ENCODE measurements around the gene SNX8. TPM values are rescaled to one million over a fixed set of nuclear protein-coding genes. Genes with fewer than 3 reads are reported as not detected.

SNX8 gene
- total and polyA plus RNA-seq, 2 donors (not counting 3 experiments of a cell fraction or from before 2014, with no cell fraction given) = 24.5 to 50.3 TPM

DNA sequence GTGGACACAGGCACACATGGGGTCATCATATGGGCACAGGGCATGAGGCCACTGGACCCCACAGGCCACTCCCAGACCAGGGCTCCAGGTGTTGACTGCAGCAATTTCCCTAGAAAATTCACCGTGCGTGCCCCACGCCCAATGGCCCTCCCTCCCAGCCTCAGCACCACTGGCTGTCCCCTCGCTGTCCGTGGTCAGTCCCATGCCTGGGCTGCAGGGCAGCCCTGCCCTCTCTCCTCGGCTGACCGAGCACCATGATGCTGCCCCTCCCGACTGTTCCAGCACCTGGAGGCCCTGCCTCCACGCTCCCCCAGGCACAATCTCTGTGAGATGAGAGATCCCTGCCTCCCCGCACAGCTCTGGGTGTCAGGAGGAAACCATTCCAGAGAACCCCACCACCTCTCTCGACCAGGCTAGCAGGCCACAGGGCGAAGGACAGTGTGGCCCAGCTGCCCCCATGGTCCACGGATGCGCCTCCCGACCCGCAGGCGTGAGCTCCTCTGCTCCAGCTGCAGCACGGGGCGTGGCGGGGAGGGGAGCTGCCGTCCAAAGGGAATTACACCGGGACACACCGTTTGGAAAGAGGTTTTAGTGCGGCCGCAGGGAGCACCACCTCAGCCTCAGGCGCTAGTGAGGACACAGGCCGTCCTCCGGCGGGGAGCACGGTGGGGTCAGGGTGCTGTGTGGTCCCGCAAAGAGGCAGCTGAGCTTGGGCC is 59.7 kb downstream of the SNX8 start:
- Histone ChIP-seq H3K9me1 (replicated peaks; ENCODE audit: control insufficient read depth, extremely low read depth, insufficient read depth, low read length) (no peaks in the 10 kb centered on the region), H3K4me3 (replicated peaks in 1 of 3; ENCODE audit: insufficient read depth in 1 of 3, low read depth in 1 of 3, low read length in 3 of 3) (no peak overlapping the region), H3K9ac (replicated peaks; ENCODE audit: extremely low read depth, insufficient read depth, low read length) (no peak overlapping the region), H3K36me3 (ENCODE audit: control insufficient read depth in 2 of 2, extremely low read depth in 1 of 2, insufficient read depth in 2 of 2, low read length in 2 of 2) (peaks cover 0 to 12% of the 10 kb centered on the region in 2 experiments), H4K20me1 (replicated peaks; ENCODE audit: control insufficient read depth, extremely low read depth, insufficient read depth, low read length) (no peaks in the 10 kb centered on the region), H3K9me3 (replicated peaks; ENCODE audit: control insufficient read depth, insufficient read depth, low read length) (no peaks in the 10 kb centered on the region), H3K4me2 (ENCODE audit: insufficient read depth, low read length) (no peak overlapping the region), H3K27me3 (ENCODE audit: control insufficient read depth in 2 of 2, insufficient read depth in 2 of 2, low read length in 2 of 2) (no peaks in the 10 kb centered on the region), H2AFZ (ENCODE audit: low read depth, low read length) (no peak overlapping the region), H3K27ac (ENCODE audit: insufficient read depth, low read depth, low read length) (no peak overlapping the region), H3K79me2 (ENCODE audit: control insufficient read depth, insufficient read depth, low read length) (no peaks in the 10 kb centered on the region), H3K4me1 (ENCODE audit: control insufficient read depth, extremely low read depth, insufficient read depth, low read length) (peaks cover 4% of the 10 kb centered on the region)
- intact Hi-C loops (cut with micrococcal nuclease) (no loop called here), dilution Hi-C loops (cut with MboI; ENCODE audit: extremely low pct_ligation_motif_present, low sequenced_read_pairs) (no loop called here)
- no TSS peak for BruUV-seq (replicated peaks)
- TF ChIP-seq MYC (IDR thresholded peaks at IDR 0.05; ENCODE audit: low read depth, low read length) = no peak
- TF ChIP-seq JUN (IDR thresholded peaks at IDR 0.05; ENCODE audit: borderline replicate concordance, insufficient read depth, insufficient read length, low read depth) = no peak
- ChIA-PET CTCF (interaction anchor here (0.8 kb wide), 1 partner anchor 93 kb away, joined by 4 read pairs; no protein-coding TSS in a partner anchor), POLR2A (no interaction called here)
- FAIRE-seq (no peak), DNase-seq (ENCODE audit: low read depth, low spot score) (no peak)

GRCh38 chr7:2253525-2254244 is 60.6 kb downstream of the SNX8 start:
- dilution Hi-C loops (cut with MboI; ENCODE audit: extremely low pct_ligation_motif_present, low sequenced_read_pairs) (no loop called here), intact Hi-C loops (cut with micrococcal nuclease) (no loop called here)
- H3K9me3 ChIP-seq (replicated peaks; ENCODE audit: control insufficient read depth, insufficient read depth, low read length) = no peaks in the 10 kb centered on the region
- no peak overlapping the region for H3K27ac ChIP-seq (ENCODE audit: insufficient read depth, low read depth, low read length)
- no peaks in the 10 kb centered on the region for H3K27me3 ChIP-seq (ENCODE audit: control insufficient read depth in 2 of 2, insufficient read depth in 2 of 2, low read length in 2 of 2)
- H3K36me3 ChIP-seq (ENCODE audit: control insufficient read depth in 2 of 2, extremely low read depth in 1 of 2, insufficient read depth in 2 of 2, low read length in 2 of 2) = peaks cover 0 to 12% of the 10 kb centered on the region in 2 experiments
- POLR2A ChIA-PET = no interaction called here
- no peak for TF ChIP-seq GATA2 (IDR thresholded peaks at IDR 0.05; ENCODE audit: insufficient read depth, insufficient read length, low read depth, low read length)
- no peak for TF ChIP-seq POLR2AphosphoS5 (IDR thresholded peaks at IDR 0.05; ENCODE audit: insufficient read depth, low read depth, low read length)
- TF ChIP-seq, protein P1, sequence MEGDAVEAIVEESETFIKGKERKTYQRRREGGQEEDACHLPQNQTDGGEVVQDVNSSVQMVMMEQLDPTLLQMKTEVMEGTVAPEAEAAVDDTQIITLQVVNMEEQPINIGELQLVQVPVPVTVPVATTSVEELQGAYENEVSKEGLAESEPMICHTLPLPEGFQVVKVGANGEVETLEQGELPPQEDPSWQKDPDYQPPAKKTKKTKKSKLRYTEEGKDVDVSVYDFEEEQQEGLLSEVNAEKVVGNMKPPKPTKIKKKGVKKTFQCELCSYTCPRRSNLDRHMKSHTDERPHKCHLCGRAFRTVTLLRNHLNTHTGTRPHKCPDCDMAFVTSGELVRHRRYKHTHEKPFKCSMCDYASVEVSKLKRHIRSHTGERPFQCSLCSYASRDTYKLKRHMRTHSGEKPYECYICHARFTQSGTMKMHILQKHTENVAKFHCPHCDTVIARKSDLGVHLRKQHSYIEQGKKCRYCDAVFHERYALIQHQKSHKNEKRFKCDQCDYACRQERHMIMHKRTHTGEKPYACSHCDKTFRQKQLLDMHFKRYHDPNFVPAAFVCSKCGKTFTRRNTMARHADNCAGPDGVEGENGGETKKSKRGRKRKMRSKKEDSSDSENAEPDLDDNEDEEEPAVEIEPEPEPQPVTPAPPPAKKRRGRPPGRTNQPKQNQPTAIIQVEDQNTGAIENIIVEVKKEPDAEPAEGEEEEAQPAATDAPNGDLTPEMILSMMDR (IDR thresholded peaks at IDR 0.05; ENCODE audit: extremely low read depth in 1 of 2, insufficient read depth in 1 of 2, low read depth in 1 of 2, low read length in 2 of 2) = no peak
- no peak for TF ChIP-seq EZH2 (IDR thresholded peaks at IDR 0.05; ENCODE audit: borderline replicate concordance, low read depth, low read length, severe bottlenecking)
- no peak for TF ChIP-seq MAX (IDR thresholded peaks at IDR 0.05; ENCODE audit: insufficient read depth, insufficient read length)
- TF ChIP-seq JUN (IDR thresholded peaks at IDR 0.05; ENCODE audit: borderline replicate concordance, insufficient read depth, insufficient read length, low read depth) = no peak
- TF ChIP-seq POLR2A (IDR thresholded peaks at IDR 0.05; ENCODE audit: low read depth, low read length) = no peak
- no peak for TF ChIP-seq MYC (IDR thresholded peaks at IDR 0.05; ENCODE audit: low read depth, low read length)
- TF ChIP-seq FOS (IDR thresholded peaks at IDR 0.05; ENCODE audit: borderline replicate concordance, insufficient read depth, low read length) = no peak
- H3K4me2 ChIP-seq (ENCODE audit: insufficient read depth, low read length) = no peak overlapping the region
- no peak overlapping the region for H3K4me3 ChIP-seq (replicated peaks in 1 of 3; ENCODE audit: insufficient read depth in 1 of 3, low read depth in 1 of 3, low read length in 3 of 3)
- H3K9me1 ChIP-seq (replicated peaks; ENCODE audit: control insufficient read depth, extremely low read depth, insufficient read depth, low read length) = no peaks in the 10 kb centered on the region
- FAIRE-seq (no peak), DNase-seq (ENCODE audit: low read depth, low spot score) (no peak)
- peaks cover 13% of the 10 kb centered on the region for H3K4me1 ChIP-seq (ENCODE audit: control insufficient read depth, extremely low read depth, insufficient read depth, low read length)
- H3K79me2 ChIP-seq (ENCODE audit: control insufficient read depth, insufficient read depth, low read length) = no peaks in the 10 kb centered on the region
- BruUV-seq (replicated peaks) = TSS peak; percentile 24
- CTCF ChIA-PET = no interaction called here
- H2AFZ ChIP-seq (ENCODE audit: low read depth, low read length) = no peak overlapping the region
- no peaks in the 10 kb centered on the region for H4K20me1 ChIP-seq (replicated peaks; ENCODE audit: control insufficient read depth, extremely low read depth, insufficient read depth, low read length)
- H3K9ac ChIP-seq (replicated peaks; ENCODE audit: extremely low read depth, insufficient read depth, low read length) = no peak overlapping the region

All from endothelial cell of umbilical vein (primary cell).